CD8-positive, alpha-beta memory T cell (primary cell): Measurements from ENCODE around the gene UMAD1. TPM values are rescaled to one million over a fixed set of nuclear protein-coding genes. Genes with fewer than 3 reads are reported as not detected.

ENCODE experiments used
- CTCF ChIA-PET: fragments of 350-600 bp; sonication (Branson Sonifier 250); formaldehyde crosslinking; loops from one replicate; lab custom pipeline; 2021; ENCODE audit warnings: antibody characterized with exemption; lab: Charles Lee
- POLR2A ChIA-PET: fragments of 350-600 bp; sonication (Branson Sonifier 250); formaldehyde crosslinking; loops from one replicate; lab custom pipeline; 2021; ENCODE audit warnings: antibody characterized with exemption; lab: Charles Lee
- DNase-seq, 5 donors: peaks; one replicate each; pipeline versions ENCODE4 v3.0.0 to v3.0.0-alpha.2; 2020 to 2022; ENCODE audit warnings: mixed read lengths in 1 of 5
- H3K27ac ChIP-seq: one replicate; pipeline ENCODE4 v1.7.0; 2013; ENCODE audit warnings: low read depth, mild to moderate bottlenecking, low read length, moderate library complexity
- H3K27me3 ChIP-seq: 2 replicates; pipeline ENCODE4 v1.7.0; 2013; ENCODE audit warnings: low read length, mild to moderate bottlenecking; ENCODE audit not compliant: insufficient read depth, poor library complexity, severe bottlenecking
- H3K36me3 ChIP-seq: 2 replicates; pipeline ENCODE4 v1.7.0; 2013; ENCODE audit warnings: mild to moderate bottlenecking, low read length, moderate library complexity; ENCODE audit not compliant: insufficient read depth
- H3K4me1 ChIP-seq: 2 replicates; pipeline ENCODE4 v1.7.0; 2013; ENCODE audit warnings: mild to moderate bottlenecking, low read length, moderate library complexity; ENCODE audit not compliant: insufficient read depth
- H3K4me3 ChIP-seq: 2 replicates; pipeline ENCODE4 v1.7.0; 2013; ENCODE audit warnings: mild to moderate bottlenecking, low read length
- H3K9me3 ChIP-seq: 2 replicates; pipeline ENCODE4 v1.7.0; 2013; ENCODE audit warnings: mild to moderate bottlenecking, low read length
- H3K27ac Mint-ChIP-seq, 8 donors: one replicate each; pipeline ENCODE4 v1.8.0; 2020 to 2021; ENCODE audit warnings: mixed read lengths in 8 of 8, mild to moderate bottlenecking in 6 of 8, inconsistent platforms in 3 of 8, moderate library complexity in 3 of 8
- H3K27me3 Mint-ChIP-seq, 2 donors: one replicate each; pipeline ENCODE4 v1.8.0; 2020 to 2021; ENCODE audit warnings: mixed read lengths in 2 of 2, mild to moderate bottlenecking in 1 of 2, moderate library complexity in 1 of 2
- H3K36me3 Mint-ChIP-seq, 3 donors: one replicate each; pipeline ENCODE4 v1.8.0; 2020 to 2021; ENCODE audit warnings: mixed read lengths in 3 of 3, inconsistent platforms in 1 of 3, mild to moderate bottlenecking in 1 of 3
- H3K4me1 Mint-ChIP-seq, 3 donors: one replicate each; pipeline ENCODE4 v1.8.0; 2020 to 2021; ENCODE audit warnings: mixed read lengths in 3 of 3, inconsistent platforms in 1 of 3, mild to moderate bottlenecking in 1 of 3
- H3K4me3 Mint-ChIP-seq, 7 donors: one replicate each; pipeline ENCODE4 v1.8.0; 2020 to 2021; ENCODE audit warnings: mixed read lengths in 7 of 7, mild to moderate bottlenecking in 6 of 7, moderate library complexity in 4 of 7, inconsistent platforms in 2 of 7
- H3K9me3 Mint-ChIP-seq, 5 donors: one replicate each; pipeline ENCODE4 v1.8.0; 2020 to 2022; ENCODE audit warnings: mixed read lengths in 5 of 5, mild to moderate bottlenecking in 3 of 5, moderate library complexity in 2 of 5, inconsistent platforms in 1 of 5
- polyA plus RNA-seq: library from polyadenylated mRNA; unstranded; fragments of 300-500 nt; fragmentation: Illumina TruSeq; gene quantifications from one replicate; pipeline ENCODE4 v1.2.3, GENCODE V29; 2021
- total RNA-seq, 2 experiments: library from RNA; stranded (reverse); gene quantifications; one replicate each; pipeline ENCODE4 v1.2.3, GENCODE V29; 2021

UMAD1 gene
- total and polyA plus RNA-seq, 3 experiments from 2014 or later = 13.5 to 27.4 (median 14.8) TPM

DNA sequence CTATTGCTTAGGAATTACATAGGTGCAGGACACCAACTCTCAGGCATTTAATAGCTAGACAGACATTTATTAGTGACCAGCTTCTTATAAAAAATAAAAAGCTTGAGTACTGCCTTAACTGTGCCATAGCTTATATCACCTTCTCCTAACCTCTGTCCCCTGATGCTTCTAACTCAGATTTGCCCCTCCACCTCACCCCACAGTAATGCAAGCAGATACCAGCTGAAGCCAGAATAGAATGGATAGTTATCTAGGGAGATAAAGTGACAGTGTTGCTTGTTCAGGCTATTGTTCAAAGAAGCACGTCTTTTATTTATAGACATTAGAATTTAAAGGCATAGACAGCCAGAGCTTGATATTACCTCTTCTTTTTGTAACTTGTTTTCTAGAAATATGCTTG is 228.5 kb downstream of the UMAD1 start:
- no peak overlapping the region for H3K27ac ChIP-seq
- H3K27me3 Mint-ChIP-seq = no peaks in the 10 kb centered on the region
- CTCF ChIA-PET = no interaction called here

GRCh38 chr7:7869651-7870050 is 229.1 kb downstream of the UMAD1 start:
- ChIA-PET CTCF (no interaction called here), POLR2A (no interaction called here)
- Mint-ChIP-seq H3K27ac (no peak overlapping the region), H3K4me3 (no peak overlapping the region), H3K27me3 (no peaks in the 10 kb centered on the region), H3K36me3 (peaks cover 7 to 9% (median 7%) of the 10 kb centered on the region in 3 donors), H3K4me1 (peaks cover 0 to 2% (median 0%) of the 10 kb centered on the region in 3 donors), H3K9me3 (no peaks in the 10 kb centered on the region)
- Histone ChIP-seq H3K27me3 (no peaks in the 10 kb centered on the region), H3K36me3 (no peaks in the 10 kb centered on the region), H3K4me1 (peaks cover 5% of the 10 kb centered on the region), H3K4me3 (no peak overlapping the region), H3K9me3 (no peaks in the 10 kb centered on the region), H3K27ac (no peak overlapping the region)
- no peak for DNase-seq

More for the DNA sequence above, 228.5 kb downstream of the UMAD1 start:
- no peaks in the 10 kb centered on the region for H3K27me3 ChIP-seq
- POLR2A ChIA-PET = no interaction called here
- DNase-seq = no peak
- H3K4me3 ChIP-seq = no peak overlapping the region
- no peaks in the 10 kb centered on the region for H3K9me3 Mint-ChIP-seq
- H3K27ac Mint-ChIP-seq = no peak overlapping the region
- peaks cover 0 to 2% (median 0%) of the 10 kb centered on the region in 3 donors for H3K4me1 Mint-ChIP-seq
- no peak overlapping the region for H3K4me3 Mint-ChIP-seq
- H3K36me3 ChIP-seq = no peaks in the 10 kb centered on the region
- H3K4me1 ChIP-seq = peaks cover 5% of the 10 kb centered on the region
- peaks cover 4 to 6% (median 5%) of the 10 kb centered on the region in 3 donors for H3K36me3 Mint-ChIP-seq
- no peaks in the 10 kb centered on the region for H3K9me3 ChIP-seq

DNA sequence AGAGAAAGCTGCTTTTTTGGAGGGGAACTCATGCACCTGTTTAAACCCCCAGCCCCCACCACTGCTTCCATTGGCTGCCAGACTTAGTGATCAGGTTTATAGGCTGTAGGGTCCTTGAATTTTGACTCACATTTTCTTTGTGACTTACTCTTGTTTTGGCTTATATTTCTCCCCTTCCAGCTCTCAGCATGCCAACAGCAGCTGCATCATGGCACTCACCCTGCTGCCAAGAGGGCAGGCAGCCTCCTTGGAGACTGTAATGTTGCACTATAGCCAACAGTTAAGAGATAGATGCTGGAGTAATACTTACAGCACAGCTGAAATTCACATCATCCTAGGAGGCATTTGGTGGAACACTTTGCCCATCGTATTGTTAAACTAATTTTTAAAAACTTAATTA is 230.0 kb downstream of the UMAD1 start:
- ChIA-PET POLR2A (no interaction called here), CTCF (no interaction called here)
- no peak overlapping the region for H3K27ac ChIP-seq
- no peaks in the 10 kb centered on the region for H3K27me3 ChIP-seq
- no peak for DNase-seq
- no peaks in the 10 kb centered on the region for H3K27me3 Mint-ChIP-seq
- H3K4me1 Mint-ChIP-seq = peaks cover 0 to 2% (median 0%) of the 10 kb centered on the region in 3 donors
- H3K36me3 Mint-ChIP-seq = peaks cover 9 to 10% (median 10%) of the 10 kb centered on the region in 3 donors
- peaks cover 5% of the 10 kb centered on the region for H3K4me1 ChIP-seq
- no peaks in the 10 kb centered on the region for H3K9me3 Mint-ChIP-seq
- H3K27ac Mint-ChIP-seq = peak overlapping the region in 1 of 8 donors; percentile 15
- H3K4me3 Mint-ChIP-seq = no peak overlapping the region
- H3K4me3 ChIP-seq = no peak overlapping the region
- H3K36me3 ChIP-seq = no peaks in the 10 kb centered on the region
- no peaks in the 10 kb centered on the region for H3K9me3 ChIP-seq

- no peak overlapping the region for H3K4me3 Mint-ChIP-seq
- H3K4me1 Mint-ChIP-seq = peaks cover 3 to 6% (median 3%) of the 10 kb centered on the region in 3 donors
- no peak overlapping the region for H3K4me3 ChIP-seq
- no peaks in the 10 kb centered on the region for H3K36me3 ChIP-seq
- no peaks in the 10 kb centered on the region for H3K27me3 Mint-ChIP-seq
- no peaks in the 10 kb centered on the region for H3K27me3 ChIP-seq
- ChIA-PET POLR2A (no interaction called here), CTCF (no interaction called here)
- H3K27ac ChIP-seq = no peak overlapping the region
- DNase-seq = no peak
- H3K27ac Mint-ChIP-seq = peak overlapping the region in 2 of 8 donors; percentile 38 to 68
- no peaks in the 10 kb centered on the region for H3K4me1 ChIP-seq
- H3K9me3 ChIP-seq = no peaks in the 10 kb centered on the region
- no peaks in the 10 kb centered on the region for H3K9me3 Mint-ChIP-seq
- peaks cover 9 to 18% (median 15%) of the 10 kb centered on the region in 3 donors for H3K36me3 Mint-ChIP-seq
These were observed 235.9 kb downstream of the UMAD1 start for GRCh38 chr7:7876419-7876818.

- H3K27me3 ChIP-seq = no peaks in the 10 kb centered on the region
- H3K4me3 ChIP-seq = no peak overlapping the region
- no peak for DNase-seq
- H3K36me3 Mint-ChIP-seq = peaks cover 0 to 12% (median 9%) of the 10 kb centered on the region in 3 donors
- no peak overlapping the region for H3K27ac Mint-ChIP-seq
- ChIA-PET CTCF (no interaction called here), POLR2A (no interaction called here)
- no peaks in the 10 kb centered on the region for H3K9me3 Mint-ChIP-seq
- H3K4me1 ChIP-seq = no peaks in the 10 kb centered on the region
- no peaks in the 10 kb centered on the region for H3K27me3 Mint-ChIP-seq
- no peaks in the 10 kb centered on the region for H3K9me3 ChIP-seq
- peaks cover 3 to 6% (median 3%) of the 10 kb centered on the region in 3 donors for H3K4me1 Mint-ChIP-seq
- H3K27ac ChIP-seq = no peak overlapping the region
- H3K36me3 ChIP-seq = no peaks in the 10 kb centered on the region
- no peak overlapping the region for H3K4me3 Mint-ChIP-seq
These were observed 241.0 kb downstream of the UMAD1 start for GRCh38 chr7:7881581-7881980.

DNA sequence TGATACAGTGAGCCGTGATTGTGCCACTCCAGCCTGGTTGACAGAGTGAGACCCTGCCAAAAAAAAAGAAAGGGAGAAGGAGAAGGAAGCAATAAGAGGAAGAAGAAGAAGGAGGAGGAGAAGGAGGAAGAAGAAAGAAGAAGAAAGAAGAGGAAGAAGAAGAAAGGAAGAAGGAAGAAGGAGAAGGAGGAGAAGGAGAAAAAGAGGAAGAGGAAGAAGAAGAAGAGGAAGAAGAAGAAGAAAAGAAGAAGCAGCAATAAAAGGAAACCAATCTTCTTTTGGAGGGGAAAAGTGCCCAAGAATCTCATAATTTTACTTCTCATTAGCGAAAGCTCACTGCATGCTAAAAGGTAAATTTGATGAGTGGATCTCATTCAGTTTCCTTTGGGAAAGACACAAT is 242.3 kb downstream of the UMAD1 start:
- Mint-ChIP-seq H3K9me3 (no peaks in the 10 kb centered on the region), H3K27me3 (no peaks in the 10 kb centered on the region)

DNA sequence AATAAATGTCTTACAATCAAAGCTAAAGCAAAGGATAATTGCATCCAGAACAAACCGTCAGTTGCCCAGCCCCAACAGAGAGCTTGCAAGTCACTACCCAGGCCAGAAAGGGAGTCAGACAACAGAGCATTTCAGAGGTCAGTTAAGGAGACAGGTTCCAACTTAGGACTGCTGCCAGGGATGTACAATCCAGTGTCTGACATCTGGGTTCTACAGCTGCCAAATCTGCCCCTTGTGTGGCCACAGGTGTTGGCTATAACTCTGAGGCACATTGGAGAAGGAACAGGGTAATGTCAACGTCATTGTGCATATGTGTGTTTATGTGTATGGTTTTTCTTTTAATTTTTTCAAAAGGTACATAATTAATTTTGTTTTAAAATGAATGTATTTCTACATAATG is 242.8 kb downstream of the UMAD1 start:
- Histone ChIP-seq H3K4me1 (no peaks in the 10 kb centered on the region), H3K36me3 (no peaks in the 10 kb centered on the region), H3K27ac (no peak overlapping the region), H3K27me3 (no peaks in the 10 kb centered on the region), H3K9me3 (no peaks in the 10 kb centered on the region), H3K4me3 (no peak overlapping the region)
- no peak for DNase-seq
- Mint-ChIP-seq H3K27me3 (no peaks in the 10 kb centered on the region), H3K4me1 (no peaks in the 10 kb centered on the region), H3K36me3 (peaks cover 0 to 5% (median 3%) of the 10 kb centered on the region in 3 donors), H3K9me3 (no peaks in the 10 kb centered on the region), H3K4me3 (no peak overlapping the region), H3K27ac (no peak overlapping the region)
- ChIA-PET CTCF (no interaction called here), POLR2A (no interaction called here)

More for the DNA sequence above, 242.3 kb downstream of the UMAD1 start:
- Mint-ChIP-seq H3K4me3 (no peak overlapping the region), H3K27ac (no peak overlapping the region), H3K4me1 (peaks cover 3 to 5% (median 3%) of the 10 kb centered on the region in 3 donors), H3K36me3 (peaks cover 0 to 9% (median 7%) of the 10 kb centered on the region in 3 donors)
- Histone ChIP-seq H3K27ac (no peak overlapping the region), H3K4me1 (no peaks in the 10 kb centered on the region), H3K9me3 (no peaks in the 10 kb centered on the region), H3K27me3 (no peaks in the 10 kb centered on the region), H3K4me3 (no peak overlapping the region), H3K36me3 (no peaks in the 10 kb centered on the region)
- POLR2A ChIA-PET = no interaction called here
- DNase-seq = no peak
- CTCF ChIA-PET = no interaction called here

GRCh38 chr7:7884855-7885254 is 244.3 kb downstream of the UMAD1 start:
- H3K9me3 ChIP-seq = no peaks in the 10 kb centered on the region
- H3K4me3 Mint-ChIP-seq = no peak overlapping the region
- no peaks in the 10 kb centered on the region for H3K9me3 Mint-ChIP-seq
- no peaks in the 10 kb centered on the region for H3K36me3 ChIP-seq
- H3K36me3 Mint-ChIP-seq = peaks cover 4 to 11% (median 5%) of the 10 kb centered on the region in 3 donors
- no peak overlapping the region for H3K4me3 ChIP-seq
- H3K4me1 ChIP-seq = no peaks in the 10 kb centered on the region
- no peak overlapping the region for H3K27ac Mint-ChIP-seq
- ChIA-PET CTCF (no interaction called here), POLR2A (no interaction called here)
- no peak overlapping the region for H3K27ac ChIP-seq
- no peaks in the 10 kb centered on the region for H3K27me3 ChIP-seq
- DNase-seq = no peak
- H3K27me3 Mint-ChIP-seq = no peaks in the 10 kb centered on the region
- no peaks in the 10 kb centered on the region for H3K4me1 Mint-ChIP-seq
